GM19099 (cell line): ENCODE measurements around the gene CCDC71L.

Experiments
- POLR2A ChIP-seq: IDR thresholded peaks from 3 replicates; pipeline ENCODE4 v1.6.1; 2011; ENCODE audit warnings: low read depth; ENCODE audit not compliant: insufficient read length; ENCODE audit errors: extremely low read depth

Gene CCDC71L

GRCh38 chr7:106639476-106640334 is 21.3 kb downstream of the CCDC71L start:
- no peak for TF ChIP-seq POLR2A

- no peak for TF ChIP-seq POLR2A
Observed at GRCh38 chr7:106635411-106635810, 25.5 kb downstream of the CCDC71L start.

GRCh38 chr7:106634958-106635357 is 26.0 kb downstream of the CCDC71L start:
- no peak for TF ChIP-seq POLR2A

- TF ChIP-seq POLR2A, result no peak
Observed at GRCh38 chr7:106630648-106631047, 30.3 kb downstream of the CCDC71L start.

GRCh38 chr7:106629516-106629915 is 31.4 kb downstream of the CCDC71L start:
- TF ChIP-seq POLR2A, result no peak

- TF ChIP-seq POLR2A, result no peak
Observed at GRCh38 chr7:106626376-106627164, 34.4 kb downstream of the CCDC71L start.

GRCh38 chr7:106625678-106626301 is 35.2 kb downstream of the CCDC71L start:
- no peak for TF ChIP-seq POLR2A

- no peak for TF ChIP-seq POLR2A
Observed at GRCh38 chr7:106623853-106624252, 37.1 kb downstream of the CCDC71L start.

- no peak for TF ChIP-seq POLR2A
Observed at GRCh38 chr7:106623315-106623660, 37.7 kb downstream of the CCDC71L start.

- no peak for TF ChIP-seq POLR2A
Observed at GRCh38 chr7:106622654-106623314, 38.2 kb downstream of the CCDC71L start.

- no peak for TF ChIP-seq POLR2A
Observed at GRCh38 chr7:106621393-106622132, 39.4 kb downstream of the CCDC71L start.

GRCh38 chr7:106620676-106621075 is 40.3 kb downstream of the CCDC71L start:
- no peak for TF ChIP-seq POLR2A

GRCh38 chr7:106620034-106620433 is 40.9 kb downstream of the CCDC71L start:
- TF ChIP-seq POLR2A, result no peak

GRCh38 chr7:106619213-106619612 is 41.7 kb downstream of the CCDC71L start:
- no peak for TF ChIP-seq POLR2A
